ENCODE data around the gene PALMD. TPM values are rescaled to one million over a fixed set of nuclear protein-coding genes. Genes with fewer than 3 reads are reported as not detected.

PALMD gene
- total RNA-seq, 1 experiment from 2014 or later: 0.05 TPM

GRCh38 chr1:99717005-99717404 is 71.1 kb downstream of the PALMD start:
- no peaks in the 10 kb centered on the region for H3K36me3 ChIP-seq (ENCODE audit: control insufficient read depth, insufficient read depth, low read length)
- H3K9me3 ChIP-seq (ENCODE audit: control insufficient read depth, insufficient read depth, low read depth, low read length): no peaks in the 10 kb centered on the region
- in situ Hi-C loops (cut with HindIII; ENCODE audit: low pct_unique_long_range_greater_than_20kb, low sequenced_read_pairs): no loop called here
- no peaks in the 10 kb centered on the region for H3K27me3 ChIP-seq (ENCODE audit: control insufficient read depth, insufficient read depth, low read length)
- intact Hi-C loops (cut with micrococcal nuclease; ENCODE audit: unreplicated experiment): no loop called here
- no peak for DNase-seq (ENCODE audit: low read depth, low spot score)
- TF ChIP-seq, protein P1, sequence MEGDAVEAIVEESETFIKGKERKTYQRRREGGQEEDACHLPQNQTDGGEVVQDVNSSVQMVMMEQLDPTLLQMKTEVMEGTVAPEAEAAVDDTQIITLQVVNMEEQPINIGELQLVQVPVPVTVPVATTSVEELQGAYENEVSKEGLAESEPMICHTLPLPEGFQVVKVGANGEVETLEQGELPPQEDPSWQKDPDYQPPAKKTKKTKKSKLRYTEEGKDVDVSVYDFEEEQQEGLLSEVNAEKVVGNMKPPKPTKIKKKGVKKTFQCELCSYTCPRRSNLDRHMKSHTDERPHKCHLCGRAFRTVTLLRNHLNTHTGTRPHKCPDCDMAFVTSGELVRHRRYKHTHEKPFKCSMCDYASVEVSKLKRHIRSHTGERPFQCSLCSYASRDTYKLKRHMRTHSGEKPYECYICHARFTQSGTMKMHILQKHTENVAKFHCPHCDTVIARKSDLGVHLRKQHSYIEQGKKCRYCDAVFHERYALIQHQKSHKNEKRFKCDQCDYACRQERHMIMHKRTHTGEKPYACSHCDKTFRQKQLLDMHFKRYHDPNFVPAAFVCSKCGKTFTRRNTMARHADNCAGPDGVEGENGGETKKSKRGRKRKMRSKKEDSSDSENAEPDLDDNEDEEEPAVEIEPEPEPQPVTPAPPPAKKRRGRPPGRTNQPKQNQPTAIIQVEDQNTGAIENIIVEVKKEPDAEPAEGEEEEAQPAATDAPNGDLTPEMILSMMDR (IDR thresholded peaks at IDR 0.05): no peak
- TF ChIP-seq REST (IDR thresholded peaks at IDR 0.05; ENCODE audit: insufficient read depth in 1 of 2, low read depth in 2 of 2, low read length in 1 of 2) (no peak), TCF7L2 (IDR thresholded peaks at IDR 0.05; ENCODE audit: low read depth, low read length) (no peak), SIN3A (IDR thresholded peaks at IDR 0.05; ENCODE audit: borderline replicate concordance, insufficient read depth, low read depth, low read length) (no peak), POLR2AphosphoS5 (IDR thresholded peaks at IDR 0.05; ENCODE audit: low read depth, low read length) (no peak)
- no peak for ATAC-seq
- CTCF ChIA-PET: no interaction called here
- no peaks in the 10 kb centered on the region for H3K4me1 ChIP-seq (ENCODE audit: control insufficient read depth, insufficient read depth, low read length)
- no TSS peak for BruUV-seq (replicated peaks)
- no peak overlapping the region for H3K27ac ChIP-seq (ENCODE audit: low read length)
- H3K4me3 ChIP-seq (ENCODE audit: low read depth in 2 of 2, low read length in 2 of 2): no peak overlapping the region
- POLR2A ChIA-PET: no interaction called here

DNA sequence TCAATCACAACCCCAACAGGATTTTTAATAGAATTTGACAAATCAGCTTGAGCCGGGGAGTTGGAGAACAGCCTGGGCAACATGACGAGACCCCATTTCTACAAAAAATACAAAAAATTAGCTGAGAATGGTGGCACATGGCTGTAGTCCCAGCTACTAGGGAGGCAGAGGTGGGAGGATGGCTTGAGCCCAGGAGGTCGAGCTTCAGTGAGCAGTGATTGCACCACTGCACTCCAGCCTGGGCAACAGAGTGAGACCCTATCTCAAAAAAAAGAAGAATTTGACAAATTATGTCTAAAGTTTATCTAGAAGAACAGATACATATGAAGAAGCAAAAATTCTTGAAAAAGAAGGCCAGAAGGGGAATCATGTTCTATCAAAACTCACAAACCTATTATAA is 77.3 kb downstream of the PALMD start:
- in situ Hi-C loops (cut with HindIII; ENCODE audit: low pct_unique_long_range_greater_than_20kb, low sequenced_read_pairs): no loop called here
- intact Hi-C loops (cut with micrococcal nuclease; ENCODE audit: unreplicated experiment): no loop called here
- BruUV-seq (replicated peaks): no TSS peak
- ATAC-seq (no peak), DNase-seq (ENCODE audit: low read depth, low spot score) (no peak)
- Histone ChIP-seq H3K9me3 (ENCODE audit: control insufficient read depth, insufficient read depth, low read depth, low read length) (no peaks in the 10 kb centered on the region), H3K4me1 (ENCODE audit: control insufficient read depth, insufficient read depth, low read length) (no peaks in the 10 kb centered on the region), H3K36me3 (ENCODE audit: control insufficient read depth, insufficient read depth, low read length) (no peaks in the 10 kb centered on the region), H3K27ac (ENCODE audit: low read length) (no peak overlapping the region), H3K4me3 (ENCODE audit: low read depth in 2 of 2, low read length in 2 of 2) (no peak overlapping the region), H3K27me3 (ENCODE audit: control insufficient read depth, insufficient read depth, low read length) (no peaks in the 10 kb centered on the region)
- POLR2A ChIA-PET: no interaction called here
- CTCF ChIA-PET: no interaction called here
- TF ChIP-seq REST (IDR thresholded peaks at IDR 0.05; ENCODE audit: insufficient read depth in 1 of 2, low read depth in 2 of 2, low read length in 1 of 2) (no peak), POLR2AphosphoS5 (IDR thresholded peaks at IDR 0.05; ENCODE audit: low read depth, low read length) (no peak), SIN3A (IDR thresholded peaks at IDR 0.05; ENCODE audit: borderline replicate concordance, insufficient read depth, low read depth, low read length) (no peak), TCF7L2 (IDR thresholded peaks at IDR 0.05; ENCODE audit: low read depth, low read length) (no peak)
- TF ChIP-seq, protein P1 (IDR thresholded peaks at IDR 0.05): no peak

Measured in Panc1 (cell line).